GM23338 (cell line): ENCODE measurements around the gene CCDC60. TPM values are rescaled to one million over a fixed set of nuclear protein-coding genes. Genes with fewer than 3 reads are reported as not detected.

Experiments used
- ATAC-seq: fragments of 200-7000 bp; cut with Tn5 transposase; 3 replicates; pipeline ENCODE4 v1.9.1; 2020
- DNase-seq: peaks from one replicate; pipeline ENCODE4 v3.0.0-alpha.2; 2015; ENCODE audit warnings: low spot score
- H2AFZ ChIP-seq: fragments of 200-600 bp; sonication (generic); 2 replicates; pipeline ENCODE4 v1.8.0; 2016; ENCODE audit warnings: antibody characterized with exemption, mild to moderate bottlenecking, moderate library complexity
- H3F3A ChIP-seq: fragments of 200-600 bp; sonication (generic); replicated peaks from 2 replicates; pipeline ENCODE4 v1.8.0; 2017; ENCODE audit warnings: antibody characterized with exemption, mixed run types, low read depth
- H3K27ac ChIP-seq: fragments of 200-600 bp; sonication (generic); 2 replicates; pipeline ENCODE4 v1.6.1; 2016; ENCODE audit warnings: low read depth
- H3K27me3 ChIP-seq: fragments of 200-600 bp; sonication (generic); 2 replicates; pipeline ENCODE4 v1.8.0; 2016; ENCODE audit warnings: mild to moderate bottlenecking, mixed run types, moderate library complexity; ENCODE audit not compliant: insufficient read depth
- H3K36me3 ChIP-seq: fragments of 200-600 bp; sonication (generic); 2 replicates; pipeline ENCODE4 v1.8.0; 2016; ENCODE audit warnings: mild to moderate bottlenecking; ENCODE audit not compliant: insufficient read depth
- H3K4me1 ChIP-seq: fragments of 200-600 bp; sonication (generic); 2 replicates; pipeline ENCODE4 v1.8.0; 2016; ENCODE audit warnings: mild to moderate bottlenecking, moderate library complexity; ENCODE audit not compliant: insufficient read depth
- H3K4me2 ChIP-seq: fragments of 200-600 bp; sonication (generic); 2 replicates; pipeline ENCODE4 v1.7.1; 2017; ENCODE audit warnings: mixed run types
- H3K4me3 ChIP-seq: fragments of 200-600 bp; sonication (generic); 2 replicates; pipeline ENCODE4 v1.6.1; 2016; ENCODE audit warnings: mixed run types
- H3K79me2 ChIP-seq: fragments of 200-600 bp; sonication (generic); replicated peaks from 2 replicates; pipeline ENCODE4 v1.8.0; 2017; ENCODE audit warnings: mild to moderate bottlenecking; ENCODE audit not compliant: insufficient read depth
- H3K9me2 ChIP-seq: fragments of 200-600 bp; sonication (generic); 2 replicates; pipeline ENCODE4 v1.8.0; 2017; ENCODE audit not compliant: insufficient read depth
- H4K20me1 ChIP-seq: fragments of 200-600 bp; sonication (generic); replicated peaks from 2 replicates; pipeline ENCODE4 v1.8.0; 2017; ENCODE audit warnings: mild to moderate bottlenecking; ENCODE audit not compliant: insufficient read depth
- H3K27ac Mint-ChIP-seq: 2 replicates; pipeline ENCODE4 v1.8.0; 2020; ENCODE audit warnings: inconsistent platforms, mild to moderate bottlenecking, moderate library complexity, mixed read lengths
- H3K27me3 Mint-ChIP-seq: 3 replicates; pipeline ENCODE4 v1.8.0; 2022; ENCODE audit warnings: low read depth, mild to moderate bottlenecking, moderate library complexity, mixed read lengths, inconsistent platforms; ENCODE audit not compliant: insufficient read depth, poor library complexity
- H3K36me3 Mint-ChIP-seq: 3 replicates; pipeline ENCODE4 v1.8.0; 2021; ENCODE audit warnings: low read depth, mild to moderate bottlenecking, inconsistent platforms, moderate library complexity, mixed read lengths
- H3K4me1 Mint-ChIP-seq: 3 replicates; pipeline ENCODE4 v1.8.0; 2020; ENCODE audit warnings: mild to moderate bottlenecking, inconsistent platforms, mixed read lengths
- H3K4me3 Mint-ChIP-seq: 3 replicates; pipeline ENCODE4 v1.8.0; 2021; ENCODE audit warnings: moderate library complexity, mild to moderate bottlenecking, inconsistent platforms, mixed read lengths
- H3K9me3 Mint-ChIP-seq: 3 replicates; pipeline ENCODE4 v1.8.0; 2020; ENCODE audit warnings: moderate library complexity, mild to moderate bottlenecking, inconsistent platforms, mixed read lengths
- CREB1 ChIP-seq: fragments of 250-450 bp; sonication (Bioruptor Pico); IDR thresholded peaks from 2 replicates; pipeline ENCODE4 v1.5.0; 2020; ENCODE audit warnings: low read depth, mild to moderate bottlenecking, moderate library complexity
- CTCF ChIP-seq, 2 experiments: fragments of 200-600 bp in 1 of 2; sonication (generic) in 1 of 2; conservative IDR thresholded peaks; 2 replicates each; pipeline versions ENCODE4 v1.5.1 to v1.6.1; 2016 to 2017; ENCODE audit warnings: antibody characterized with exemption in 2 of 2, low read depth in 2 of 2, mild to moderate bottlenecking in 2 of 2, moderate library complexity in 1 of 2
- EZH2 ChIP-seq: fragments of 200-600 bp; sonication (generic); IDR thresholded peaks from one replicate; pipeline ENCODE4 v1.8.0; 2017; ENCODE audit warnings: antibody characterized with exemption, mild to moderate bottlenecking, low read depth; ENCODE audit not compliant: unreplicated experiment
- EZH2phosphoT487 ChIP-seq: fragments of 200-600 bp; sonication (generic); IDR thresholded peaks from one replicate; pipeline ENCODE4 v1.8.1; 2018; ENCODE audit warnings: antibody characterized with exemption; ENCODE audit not compliant: unreplicated experiment
- JUNB ChIP-seq: IDR thresholded peaks from one replicate; pipeline ENCODE4 v1.6.1; 2016; ENCODE audit warnings: antibody characterized with exemption; ENCODE audit not compliant: unreplicated experiment
- NANOG ChIP-seq: IDR thresholded peaks from 2 replicates; pipeline ENCODE4 v1.6.1; 2016; ENCODE audit warnings: antibody characterized with exemption, borderline replicate concordance
- POLR2AphosphoS5 ChIP-seq: IDR thresholded peaks from 2 replicates; pipeline ENCODE4 v1.6.1; 2016; ENCODE audit warnings: antibody characterized with exemption, low read depth
- REST ChIP-seq: IDR thresholded peaks from one replicate; pipeline ENCODE4 v1.6.1; 2018; ENCODE audit warnings: antibody characterized with exemption; ENCODE audit not compliant: unreplicated experiment
- STAT1 ChIP-seq: IDR thresholded peaks from one replicate; pipeline ENCODE4 v1.6.1; 2016; ENCODE audit warnings: antibody characterized with exemption; ENCODE audit not compliant: unreplicated experiment
- ZNF114 ChIP-seq: fragments of 250-450 bp; sonication (Bioruptor Pico); IDR thresholded peaks from 2 replicates; pipeline ENCODE4 v1.5.0; 2020; ENCODE audit warnings: mild to moderate bottlenecking, moderate library complexity
- ZNF331 ChIP-seq: fragments of 250-450 bp; sonication (Bioruptor Pico); IDR thresholded peaks from 2 replicates; pipeline ENCODE4 v1.5.0; 2020; ENCODE audit warnings: low read depth, mild to moderate bottlenecking, moderate library complexity
- ZNF462 ChIP-seq: fragments of 250-450 bp; sonication (Bioruptor Pico); IDR thresholded peaks from 2 replicates; pipeline ENCODE4 v1.5.0; 2020; ENCODE audit warnings: mild to moderate bottlenecking, moderate library complexity
- polyA plus RNA-seq: library from polyadenylated mRNA; unstranded; fragments of >200 nt; fragmentation: Nextera tagmentation; extraction: Ambion mirVana; gene quantifications from 2 replicates; pipeline ENCODE4 v1.2.1, GENCODE V29; 2016
- total RNA-seq: library from RNA; depleted of rRNA; stranded (reverse); fragments of >200 nt; shearing (Covaris generic); gene quantifications from 2 replicates; pipeline ENCODE4 v1.2.3, GENCODE V29; 2014
- TF ChIP-seq, protein P1 (sequence below): IDR thresholded peaks from 2 replicates; pipeline ENCODE4 v1.6.1; 2016; ENCODE audit warnings: antibody characterized with exemption

Gene CCDC60
- total and polyA plus RNA-seq, 2 experiments from 2014 or later: 0.53 TPM; not detected in 1

GRCh38 chr12:119459481-119459880 lies 125.0 kb downstream of the CCDC60 start:
- H3K9me3 Mint-ChIP-seq: peaks cover 21% of the 10 kb centered on the region

More at GRCh38 chr12:119459481-119459880, 125.0 kb downstream of the CCDC60 start:
- Histone ChIP-seq H3K27me3 (no peaks in the 10 kb centered on the region), H3K27ac (no peak overlapping the region), H3K4me3 (no peak overlapping the region), H3K79me2 (no peaks in the 10 kb centered on the region), H4K20me1 (no peaks in the 10 kb centered on the region), H3K36me3 (no peaks in the 10 kb centered on the region), H3K9me2 (peaks cover 20% of the 10 kb centered on the region), H3K4me2 (no peak overlapping the region), H3F3A (no peaks in the 10 kb centered on the region), H2AFZ (no peak overlapping the region), H3K4me1 (peaks cover 23% of the 10 kb centered on the region)
- TF ChIP-seq REST (no peak), ZNF331 (no peak), CREB1 (CRISPR knock-in tag) (no peak), EZH2phosphoT487 (no peak), NANOG (no peak), ZNF114 (no peak), ZNF462 (CRISPR knock-in tag) (no peak), CTCF (conservative IDR thresholded peaks at IDR 0.05; ENCODE audit: low read depth in 2 of 2) (no peak), JUNB (no peak), STAT1 (no peak), POLR2AphosphoS5 (no peak), EZH2 (no peak)
- TF ChIP-seq, protein P1, sequence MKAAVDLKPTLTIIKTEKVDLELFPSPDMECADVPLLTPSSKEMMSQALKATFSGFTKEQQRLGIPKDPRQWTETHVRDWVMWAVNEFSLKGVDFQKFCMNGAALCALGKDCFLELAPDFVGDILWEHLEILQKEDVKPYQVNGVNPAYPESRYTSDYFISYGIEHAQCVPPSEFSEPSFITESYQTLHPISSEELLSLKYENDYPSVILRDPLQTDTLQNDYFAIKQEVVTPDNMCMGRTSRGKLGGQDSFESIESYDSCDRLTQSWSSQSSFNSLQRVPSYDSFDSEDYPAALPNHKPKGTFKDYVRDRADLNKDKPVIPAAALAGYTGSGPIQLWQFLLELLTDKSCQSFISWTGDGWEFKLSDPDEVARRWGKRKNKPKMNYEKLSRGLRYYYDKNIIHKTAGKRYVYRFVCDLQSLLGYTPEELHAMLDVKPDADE: no peak
- no peak for DNase-seq
- Mint-ChIP-seq H3K27ac (no peak overlapping the region), H3K36me3 (peaks cover 9% of the 10 kb centered on the region), H3K4me3 (no peak overlapping the region), H3K4me1 (peaks cover 21% of the 10 kb centered on the region), H3K27me3 (peaks cover 2% of the 10 kb centered on the region)
- no peak for ATAC-seq
